ENCODE results near the gene SVIL.

SVIL gene

GRCh38 chr10:29634764-29635625, at the start of gene SVIL:
Gene SVIL (minus strand): TSS chr10:29634971. CDS start chr10:29555058, 79,913 bp downstream.
- ChIA-PET POLR2A (no interaction called here), CTCF (interaction anchor here (1.2 to 1.9 kb wide), 3 partner anchors 11 to 44 kb away, joined by 3 to 7 read pairs (median 4); no protein-coding TSS in a partner anchor)
- no peak for TF ChIP-seq CTCF (IDR thresholded peaks at IDR 0.05; ENCODE audit: insufficient read depth, low read length, missing control alignments)
- no peak for DNase-seq (ENCODE audit: low read depth, low spot score)
- no peak within 1 kb of the TSS for H3K4me3 ChIP-seq (ENCODE audit: low read depth, low read length)

GRCh38 chr10:29681676-29682448, 47.1 kb upstream of the SVIL start:
- ChIA-PET CTCF (interaction anchor here (0.8 kb wide), 1 partner anchor 17 kb away, joined by 4 read pairs; no protein-coding TSS in a partner anchor), POLR2A (no interaction called here)
- DNase-seq (ENCODE audit: low read depth, low spot score): no peak
- no peak overlapping the region for H3K4me3 ChIP-seq (ENCODE audit: low read depth, low read length)
- no peak for TF ChIP-seq CTCF (IDR thresholded peaks at IDR 0.05; ENCODE audit: insufficient read depth, low read length, missing control alignments)

GRCh38 chr10:29680091-29680490, 45.3 kb upstream of the SVIL start:
- POLR2A ChIA-PET: no interaction called here
- DNase-seq (ENCODE audit: low read depth, low spot score): no peak
- no peak overlapping the region for H3K4me3 ChIP-seq (ENCODE audit: low read depth, low read length)
- no peak for TF ChIP-seq CTCF (IDR thresholded peaks at IDR 0.05; ENCODE audit: insufficient read depth, low read length, missing control alignments)
- CTCF ChIA-PET: no interaction called here

- ChIA-PET POLR2A (no interaction called here), CTCF (no interaction called here)
- no peak overlapping the region for H3K4me3 ChIP-seq (ENCODE audit: low read depth, low read length)
- DNase-seq (ENCODE audit: low read depth, low spot score): no peak
- no peak for TF ChIP-seq CTCF (IDR thresholded peaks at IDR 0.05; ENCODE audit: insufficient read depth, low read length, missing control alignments)
These were observed 42.0 kb upstream of the SVIL start for GRCh38 chr10:29676732-29677131.

- TF ChIP-seq CTCF (IDR thresholded peaks at IDR 0.05; ENCODE audit: insufficient read depth, low read length, missing control alignments): no peak
- ChIA-PET CTCF (no interaction called here), POLR2A (no interaction called here)
- H3K4me3 ChIP-seq (ENCODE audit: low read depth, low read length): no peak overlapping the region
- no peak for DNase-seq (ENCODE audit: low read depth, low spot score)
These were observed 41.2 kb upstream of the SVIL start for GRCh38 chr10:29675984-29676383.

GRCh38 chr10:29671968-29672367, 37.2 kb upstream of the SVIL start:
- POLR2A ChIA-PET: no interaction called here
- DNase-seq (ENCODE audit: low read depth, low spot score): no peak
- TF ChIP-seq CTCF (IDR thresholded peaks at IDR 0.05; ENCODE audit: insufficient read depth, low read length, missing control alignments): no peak
- H3K4me3 ChIP-seq (ENCODE audit: low read depth, low read length): no peak overlapping the region
- CTCF ChIA-PET: no interaction called here

Data from AG04449 (cell line).